ENCODE measurements around the gene DNAH2. TPM values are rescaled to one million over a fixed set of nuclear protein-coding genes. Genes with fewer than 3 reads are reported as not detected.

Gene DNAH2
- total and polyA plus RNA-seq, 2 of the 13 experiments (the other 11 are each of a cell fraction or from before 2014, with no cell fraction given), result not detected

DNA sequence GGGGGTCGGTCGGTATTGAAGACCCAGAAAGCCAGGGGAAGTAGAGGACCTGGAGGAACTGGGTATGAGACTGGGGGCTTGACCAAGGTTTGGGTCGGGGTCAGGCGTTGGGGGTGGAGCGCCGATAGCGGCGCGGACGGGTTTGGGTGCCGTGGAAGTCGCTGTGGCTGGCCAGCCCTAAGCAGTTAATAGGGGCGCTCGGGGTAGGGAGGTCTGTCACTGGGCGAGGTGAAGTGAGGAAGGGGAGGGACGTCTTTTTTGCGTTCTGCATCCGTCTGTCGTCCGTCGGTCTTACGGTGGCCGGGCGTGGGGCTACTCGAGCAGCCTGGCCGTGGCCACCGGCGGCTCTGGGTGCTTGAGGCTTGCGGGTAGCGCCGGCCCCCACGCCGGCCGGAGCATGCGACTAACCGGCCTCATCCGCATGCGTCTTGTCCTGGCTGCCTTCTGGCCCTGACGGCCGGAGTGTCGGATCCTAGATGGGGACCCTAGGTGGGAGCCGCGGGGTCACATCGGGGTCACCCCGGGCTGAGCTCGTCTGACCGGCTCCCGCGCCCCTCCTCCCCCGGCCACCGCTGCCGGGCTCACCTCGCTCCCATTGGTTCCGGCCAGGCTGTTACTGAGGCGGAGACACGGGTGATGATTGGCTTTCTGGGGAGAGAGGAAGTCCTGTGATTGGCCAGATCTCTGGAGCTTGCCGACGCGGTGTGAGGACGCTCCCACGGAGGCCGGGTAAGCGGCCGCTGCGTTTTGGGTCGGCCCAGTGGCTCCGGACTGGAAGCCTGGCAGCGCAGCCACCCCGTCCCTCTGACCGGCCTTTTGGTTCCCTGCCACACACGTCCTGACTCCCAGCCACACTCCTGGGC, 127.0 kb downstream of the DNAH2 start (continued):
- TF ChIP-seq SOX5 (CRISPR knock-in tag; IDR thresholded peaks at IDR 0.05; ENCODE audit: borderline replicate concordance), result no peak
- TF ChIP-seq, protein P1, sequence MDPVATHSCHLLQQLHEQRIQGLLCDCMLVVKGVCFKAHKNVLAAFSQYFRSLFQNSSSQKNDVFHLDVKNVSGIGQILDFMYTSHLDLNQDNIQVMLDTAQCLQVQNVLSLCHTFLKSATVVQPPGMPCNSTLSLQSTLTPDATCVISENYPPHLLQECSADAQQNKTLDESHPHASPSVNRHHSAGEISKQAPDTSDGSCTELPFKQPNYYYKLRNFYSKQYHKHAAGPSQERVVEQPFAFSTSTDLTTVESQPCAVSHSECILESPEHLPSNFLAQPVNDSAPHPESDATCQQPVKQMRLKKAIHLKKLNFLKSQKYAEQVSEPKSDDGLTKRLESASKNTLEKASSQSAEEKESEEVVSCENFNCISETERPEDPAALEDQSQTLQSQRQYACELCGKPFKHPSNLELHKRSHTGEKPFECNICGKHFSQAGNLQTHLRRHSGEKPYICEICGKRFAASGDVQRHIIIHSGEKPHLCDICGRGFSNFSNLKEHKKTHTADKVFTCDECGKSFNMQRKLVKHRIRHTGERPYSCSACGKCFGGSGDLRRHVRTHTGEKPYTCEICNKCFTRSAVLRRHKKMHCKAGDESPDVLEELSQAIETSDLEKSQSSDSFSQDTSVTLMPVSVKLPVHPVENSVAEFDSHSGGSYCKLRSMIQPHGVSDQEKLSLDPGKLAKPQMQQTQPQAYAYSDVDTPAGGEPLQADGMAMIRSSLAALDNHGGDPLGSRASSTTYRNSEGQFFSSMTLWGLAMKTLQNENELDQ (CRISPR knock-in tag; IDR thresholded peaks at IDR 0.05; ENCODE audit: borderline replicate concordance), result no peak
- TF ChIP-seq ZNF709 (CRISPR knock-in tag; IDR thresholded peaks at IDR 0.05), result peak; percentile 14; the same call in 1 of the 2 replicates
- TF ChIP-seq CAMTA2 (CRISPR knock-in tag; IDR thresholded peaks at IDR 0.05; ENCODE audit: borderline replicate concordance), result no peak
- TF ChIP-seq, protein P2, sequence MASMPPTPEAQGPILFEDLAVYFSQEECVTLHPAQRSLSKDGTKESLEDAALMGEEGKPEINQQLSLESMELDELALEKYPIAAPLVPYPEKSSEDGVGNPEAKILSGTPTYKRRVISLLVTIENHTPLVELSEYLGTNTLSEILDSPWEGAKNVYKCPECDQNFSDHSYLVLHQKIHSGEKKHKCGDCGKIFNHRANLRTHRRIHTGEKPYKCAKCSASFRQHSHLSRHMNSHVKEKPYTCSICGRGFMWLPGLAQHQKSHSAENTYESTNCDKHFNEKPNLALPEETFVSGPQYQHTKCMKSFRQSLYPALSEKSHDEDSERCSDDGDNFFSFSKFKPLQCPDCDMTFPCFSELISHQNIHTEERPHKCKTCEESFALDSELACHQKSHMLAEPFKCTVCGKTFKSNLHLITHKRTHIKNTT (CRISPR knock-in tag; IDR thresholded peaks at IDR 0.05), result no peak
- peak; percentile 24; the same call in 1 of the 2 replicates for TF ChIP-seq TARDBP (CRISPR knock-in tag; IDR thresholded peaks at IDR 0.05)
- no peak for TF ChIP-seq ZSCAN22 (CRISPR knock-in tag; IDR thresholded peaks at IDR 0.05)
- TF ChIP-seq ZNF530 (CRISPR knock-in tag; IDR thresholded peaks at IDR 0.05; ENCODE audit: low read depth), result no peak
- no peak for TF ChIP-seq ZNF773 (CRISPR knock-in tag; IDR thresholded peaks at IDR 0.05; ENCODE audit: borderline replicate concordance)
- TF ChIP-seq ZNF549 (CRISPR knock-in tag; IDR thresholded peaks at IDR 0.05), result no peak
- no peak for TF ChIP-seq U2AF2 (IDR thresholded peaks at IDR 0.05; ENCODE audit: low read depth, low read length)
- TF ChIP-seq, protein P3, sequence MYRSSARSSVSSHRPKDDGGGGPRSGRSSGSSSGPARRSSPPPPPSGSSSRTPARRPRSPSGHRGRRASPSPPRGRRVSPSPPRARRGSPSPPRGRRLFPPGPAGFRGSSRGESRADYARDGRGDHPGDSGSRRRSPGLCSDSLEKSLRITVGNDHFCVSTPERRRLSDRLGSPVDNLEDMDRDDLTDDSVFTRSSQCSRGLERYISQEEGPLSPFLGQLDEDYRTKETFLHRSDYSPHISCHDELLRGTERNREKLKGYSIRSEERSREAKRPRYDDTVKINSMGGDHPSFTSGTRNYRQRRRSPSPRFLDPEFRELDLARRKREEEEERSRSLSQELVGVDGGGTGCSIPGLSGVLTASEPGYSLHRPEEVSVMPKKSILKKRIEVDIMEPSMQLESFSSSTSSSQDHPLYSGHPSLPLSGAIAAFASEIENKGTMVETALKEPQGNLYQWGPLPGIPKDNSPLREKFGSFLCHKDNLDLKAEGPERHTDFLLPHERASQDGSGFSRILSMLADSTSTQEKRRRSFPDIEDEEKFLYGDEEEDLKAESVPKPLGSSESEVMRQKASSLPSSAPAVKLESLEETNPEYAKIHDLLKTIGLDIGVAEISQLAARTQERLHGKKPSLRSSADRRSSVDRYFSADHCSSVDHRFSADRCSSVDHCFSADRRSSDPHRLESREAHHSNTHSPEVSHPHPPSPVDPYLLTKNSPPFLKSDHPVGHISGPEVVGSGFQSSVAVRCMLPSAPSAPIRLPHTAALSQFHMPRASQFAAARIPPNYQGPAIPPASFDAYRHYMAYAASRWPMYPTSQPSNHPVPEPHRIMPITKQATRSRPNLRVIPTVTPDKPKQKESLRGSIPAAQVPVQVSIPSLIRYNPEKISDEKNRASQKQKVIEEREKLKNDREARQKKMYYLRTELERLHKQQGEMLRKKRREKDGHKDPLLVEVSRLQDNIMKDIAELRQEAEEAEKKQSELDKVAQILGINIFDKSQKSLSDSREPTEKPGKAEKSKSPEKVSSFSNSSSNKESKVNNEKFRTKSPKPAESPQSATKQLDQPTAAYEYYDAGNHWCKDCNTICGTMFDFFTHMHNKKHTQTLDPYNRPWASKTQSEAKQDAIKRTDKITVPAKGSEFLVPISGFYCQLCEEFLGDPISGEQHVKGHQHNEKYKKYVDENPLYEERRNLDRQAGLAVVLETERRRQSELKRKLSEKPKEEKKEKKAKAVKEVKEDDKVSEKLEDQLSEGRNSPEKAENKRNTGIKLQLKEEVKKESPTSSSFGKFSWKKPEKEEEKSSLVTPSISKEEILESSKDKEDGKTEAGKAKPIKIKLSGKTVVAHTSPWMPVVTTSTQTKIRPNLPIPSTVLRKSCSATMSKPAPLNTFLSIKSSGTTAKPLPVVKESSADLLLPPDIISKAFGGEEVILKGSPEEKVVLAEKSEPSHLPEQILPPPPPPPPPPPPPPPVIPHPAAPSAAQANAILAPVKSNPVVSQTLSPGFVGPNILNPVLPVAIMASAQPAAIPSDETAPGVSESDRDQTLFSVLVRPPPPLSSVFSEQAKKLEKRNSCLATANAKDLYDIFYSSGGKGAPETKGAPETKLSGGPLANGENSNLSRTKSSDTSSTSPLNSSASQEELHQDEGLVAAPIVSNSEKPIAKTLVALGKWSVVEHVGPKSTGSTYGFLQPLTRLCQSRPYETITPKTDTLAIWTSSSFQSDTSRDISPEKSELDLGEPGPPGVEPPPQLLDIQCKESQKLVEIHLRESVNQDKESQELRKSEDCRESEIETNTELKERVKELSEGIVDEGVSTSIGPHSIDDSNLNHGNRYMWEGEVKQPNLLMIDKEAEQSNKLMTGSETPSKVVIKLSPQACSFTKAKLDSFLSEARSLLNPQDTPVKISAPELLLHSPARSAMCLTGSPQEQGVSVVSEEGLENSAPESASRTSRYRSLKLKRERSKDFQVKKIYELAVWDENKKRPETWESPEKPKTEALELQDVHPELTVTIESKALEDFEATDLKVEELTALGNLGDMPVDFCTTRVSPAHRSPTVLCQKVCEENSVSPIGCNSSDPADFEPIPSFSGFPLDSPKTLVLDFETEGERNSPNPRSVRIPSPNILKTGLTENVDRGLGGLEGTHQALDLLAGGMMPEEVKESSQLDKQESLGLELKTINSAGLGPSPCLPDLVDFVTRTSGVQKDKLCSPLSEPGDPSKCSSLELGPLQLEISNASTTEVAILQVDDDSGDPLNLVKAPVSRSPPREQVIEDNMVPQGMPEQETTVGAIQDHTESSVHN (CRISPR knock-in tag; IDR thresholded peaks at IDR 0.05), result no peak
- TF ChIP-seq ZNF678 (CRISPR knock-in tag; IDR thresholded peaks at IDR 0.05), result no peak
- TF ChIP-seq, protein P4, sequence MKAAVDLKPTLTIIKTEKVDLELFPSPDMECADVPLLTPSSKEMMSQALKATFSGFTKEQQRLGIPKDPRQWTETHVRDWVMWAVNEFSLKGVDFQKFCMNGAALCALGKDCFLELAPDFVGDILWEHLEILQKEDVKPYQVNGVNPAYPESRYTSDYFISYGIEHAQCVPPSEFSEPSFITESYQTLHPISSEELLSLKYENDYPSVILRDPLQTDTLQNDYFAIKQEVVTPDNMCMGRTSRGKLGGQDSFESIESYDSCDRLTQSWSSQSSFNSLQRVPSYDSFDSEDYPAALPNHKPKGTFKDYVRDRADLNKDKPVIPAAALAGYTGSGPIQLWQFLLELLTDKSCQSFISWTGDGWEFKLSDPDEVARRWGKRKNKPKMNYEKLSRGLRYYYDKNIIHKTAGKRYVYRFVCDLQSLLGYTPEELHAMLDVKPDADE (CRISPR knock-in tag; IDR thresholded peaks at IDR 0.05), result no peak
- TF ChIP-seq NFRKB (IDR thresholded peaks at IDR 0.05), result no peak
- no peak for TF ChIP-seq SIX4 (CRISPR knock-in tag; IDR thresholded peaks at IDR 0.05)
- no peak for TF ChIP-seq MED13 (CRISPR knock-in tag; IDR thresholded peaks at IDR 0.05)
